HG03039 (cell line): ENCODE results near the gene SOST.

Experiments
- ATAC-seq: cut with Tn5 transposase; IDR thresholded peaks from one replicate; pipeline ENCODE4 v1.9.1; 2021; ENCODE audit warnings: mild to moderate bottlenecking, moderate library complexity; ENCODE audit not compliant: unreplicated experiment

The SOST gene

DNA sequence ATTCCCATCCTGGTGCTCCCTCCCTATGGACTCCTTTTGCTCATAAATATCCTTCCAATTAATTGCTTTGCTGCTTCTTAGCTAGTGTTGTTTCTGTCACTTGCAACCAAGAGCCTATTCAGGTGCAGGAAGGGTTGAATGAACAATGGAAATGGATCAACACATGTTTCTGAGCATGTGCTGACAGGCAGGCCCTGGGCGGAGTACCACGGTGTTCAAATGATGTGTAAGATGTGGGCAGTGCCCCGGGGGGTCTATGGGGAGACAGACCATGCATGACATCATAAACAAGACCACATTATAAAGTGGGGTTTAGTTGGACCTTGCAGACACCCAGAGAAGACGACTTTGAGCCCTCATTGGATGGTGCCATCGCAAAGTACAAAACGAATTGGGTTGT is 48.5 kb downstream of the SOST start:
- ATAC-seq = no peak

DNA sequence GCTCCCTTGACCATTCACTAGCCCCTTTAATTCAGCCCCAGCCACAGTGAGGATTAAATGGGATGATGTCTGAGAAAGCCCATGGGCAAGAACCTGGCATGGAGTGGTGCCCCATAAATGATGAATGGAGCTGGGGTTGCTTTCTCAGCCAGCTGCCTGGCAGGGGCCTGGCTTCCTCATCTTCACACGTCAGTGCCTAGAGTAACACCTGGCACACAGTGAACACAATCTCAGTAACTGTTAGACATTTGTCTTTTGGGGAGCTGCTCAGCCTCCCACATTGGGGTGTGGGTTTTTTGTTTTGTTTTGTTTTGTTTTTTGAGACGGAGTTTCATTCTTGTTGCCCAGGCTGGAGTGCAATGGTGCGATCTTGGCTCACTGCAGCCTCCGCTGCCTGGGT is 49.4 kb downstream of the SOST start:
- no peak for ATAC-seq

DNA sequence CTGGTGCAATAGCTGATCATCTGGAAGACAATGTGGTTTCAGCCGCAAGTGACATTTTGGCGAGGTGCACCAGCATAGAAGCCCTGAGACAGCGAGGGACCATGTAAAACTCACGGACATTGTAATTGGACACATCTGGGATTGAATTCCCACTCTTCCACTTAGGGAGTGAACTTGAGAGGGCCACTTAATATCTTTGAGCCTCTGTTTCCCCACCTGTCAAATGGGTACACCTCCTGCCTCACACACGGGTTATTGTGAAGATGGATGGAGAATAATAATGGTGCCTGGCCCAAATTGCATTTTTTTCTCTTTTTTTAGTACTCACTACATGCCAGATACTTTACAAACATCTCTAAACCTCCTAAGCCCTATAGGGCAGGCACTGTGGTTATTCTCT is 51.4 kb downstream of the SOST start:
- no peak for ATAC-seq

DNA sequence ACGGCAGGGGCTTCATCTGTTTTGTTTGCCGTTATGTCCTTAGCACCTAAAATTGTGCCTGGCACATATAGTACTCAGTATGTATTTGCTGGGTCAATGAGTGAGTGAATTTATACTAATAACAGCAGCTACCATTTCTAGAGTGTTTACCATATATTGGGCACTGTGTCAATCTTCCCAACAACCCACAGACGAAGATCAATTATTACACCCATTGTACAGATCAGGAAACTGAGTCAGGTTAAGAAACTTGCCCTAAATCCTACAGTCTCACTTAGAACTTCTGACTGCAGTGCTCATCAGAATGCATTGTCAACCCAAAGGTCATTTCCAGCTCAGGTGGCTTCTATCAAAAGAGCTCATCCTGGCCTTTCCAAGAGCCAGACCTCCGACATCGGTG is 52.4 kb downstream of the SOST start:
- ATAC-seq = no peak
